ENCODE measurements around the gene NUMBL. TPM values are rescaled to one million over a fixed set of nuclear protein-coding genes. Genes with fewer than 3 reads are reported as not detected.
"Not testable (repeated sequence)": the region's sequence is repeated elsewhere in the genome, so short reads cannot be mapped to it uniquely, and the experiment has no call there.

Gene NUMBL
- total and polyA plus RNA-seq, 4 experiments from 2014 or later = 0.35 to 20.2 (median 8.7) TPM

- Histone ChIP-seq H3K4me3 (ENCODE audit: low read length in 2 of 2) (no peak overlapping the region), H3K27me3 (ENCODE audit: insufficient read depth, low read length) (no peaks in the 10 kb centered on the region), H3K4me1 (ENCODE audit: insufficient read depth, low read length) (peaks cover 6% of the 10 kb centered on the region), H3K9me3 (ENCODE audit: control insufficient read depth in 1 of 2, low read length in 2 of 2) (no peaks in the 10 kb centered on the region), H3K36me3 (ENCODE audit: insufficient read depth, low read length) (no peaks in the 10 kb centered on the region), H3K27ac (ENCODE audit: low read depth, low read length) (no peak overlapping the region)
- intact Hi-C loops (cut with micrococcal nuclease) = no loop called here
- Mint-ChIP-seq H3K4me3 (no peak overlapping the region), H3K4me1 (peaks cover 0 to 5% (median under 1%) of the 10 kb centered on the region in 4 donors), H3K36me3 (no peaks in the 10 kb centered on the region), H3K27me3 (no peaks in the 10 kb centered on the region), H3K27ac (no peak overlapping the region), H3K9me3 (no peaks in the 10 kb centered on the region)
- CTCF ChIA-PET (ENCODE audit: partially characterized antibody) = interaction anchor here (1.2 to 2.4 kb wide), 4 partner anchors 24 to 487 kb away, joined by 3 to 8 read pairs (median 8); no protein-coding TSS in a partner anchor
- POLR2A ChIA-PET (ENCODE audit: partially characterized antibody) = interaction anchor here (0.6 to 0.7 kb wide), 2 partner anchors 12 to 153 kb away, joined by 3 to 5 read pairs; no protein-coding TSS in a partner anchor
- DNase-seq = no peak
Measured at GRCh38 chr19:40658031-40658430, 32.4 kb downstream of the NUMBL start.

- H3K4me3 Mint-ChIP-seq; DNase-seq; CTCF ChIA-PET (ENCODE audit: partially characterized antibody): not testable (repeated sequence)
Measured at GRCh38 chr19:40655684-40656083, 34.8 kb downstream of the NUMBL start.

GRCh38 chr19:40652303-40652702 is 38.1 kb downstream of the NUMBL start:
- H3K27ac ChIP-seq (ENCODE audit: low read depth, low read length); DNase-seq; H3K9me3 Mint-ChIP-seq; H3K4me1 Mint-ChIP-seq; H3K27me3 ChIP-seq (ENCODE audit: insufficient read depth, low read length); POLR2A ChIA-PET (ENCODE audit: partially characterized antibody); H3K4me3 Mint-ChIP-seq; H3K9me3 ChIP-seq (ENCODE audit: control insufficient read depth in 1 of 2, low read length in 2 of 2); H3K27ac Mint-ChIP-seq; H3K36me3 ChIP-seq (ENCODE audit: insufficient read depth, low read length); intact Hi-C loops (cut with micrococcal nuclease); H3K27me3 Mint-ChIP-seq; H3K4me3 ChIP-seq (ENCODE audit: low read length in 2 of 2); H3K4me1 ChIP-seq (ENCODE audit: insufficient read depth, low read length); H3K36me3 Mint-ChIP-seq: not testable (repeated sequence)
- CTCF ChIA-PET (ENCODE audit: partially characterized antibody) = interaction anchor here (0.9 kb wide), 1 partner anchor 11 kb away, joined by 3 read pairs; no protein-coding TSS in a partner anchor

More at GRCh38 chr19:40655684-40656083, 34.8 kb downstream of the NUMBL start:
- H3K27ac ChIP-seq (ENCODE audit: low read depth, low read length); H3K27me3 ChIP-seq (ENCODE audit: insufficient read depth, low read length); H3K4me1 ChIP-seq (ENCODE audit: insufficient read depth, low read length); H3K27me3 Mint-ChIP-seq; H3K4me3 ChIP-seq (ENCODE audit: low read length in 2 of 2); intact Hi-C loops (cut with micrococcal nuclease); H3K9me3 Mint-ChIP-seq; H3K36me3 Mint-ChIP-seq; H3K4me1 Mint-ChIP-seq; H3K36me3 ChIP-seq (ENCODE audit: insufficient read depth, low read length); H3K9me3 ChIP-seq (ENCODE audit: control insufficient read depth in 1 of 2, low read length in 2 of 2); H3K27ac Mint-ChIP-seq; POLR2A ChIA-PET (ENCODE audit: partially characterized antibody): not testable (repeated sequence)

GRCh38 chr19:40650749-40651305 is 39.6 kb downstream of the NUMBL start:
- no peaks in the 10 kb centered on the region for H3K27me3 ChIP-seq (ENCODE audit: insufficient read depth, low read length)
- no peak overlapping the region for H3K4me3 Mint-ChIP-seq
- no peak overlapping the region for H3K27ac ChIP-seq (ENCODE audit: low read depth, low read length)
- intact Hi-C loops (cut with micrococcal nuclease) = no loop called here
- H3K4me3 ChIP-seq (ENCODE audit: low read length in 2 of 2) = no peak overlapping the region
- no peaks in the 10 kb centered on the region for H3K36me3 Mint-ChIP-seq
- no peak for DNase-seq
- CTCF ChIA-PET (ENCODE audit: partially characterized antibody) = interaction anchor here (2.0 kb wide), 1 partner anchor 16 kb away, joined by 8 read pairs; no protein-coding TSS in a partner anchor
- H3K9me3 ChIP-seq (ENCODE audit: control insufficient read depth in 1 of 2, low read length in 2 of 2) = no peaks in the 10 kb centered on the region
- POLR2A ChIA-PET (ENCODE audit: partially characterized antibody) = no interaction called here
- no peaks in the 10 kb centered on the region for H3K36me3 ChIP-seq (ENCODE audit: insufficient read depth, low read length)
- no peaks in the 10 kb centered on the region for H3K9me3 Mint-ChIP-seq
- peaks cover 0 to 7% of the 10 kb centered on the region in 2 donors for H3K27me3 Mint-ChIP-seq
- H3K4me1 ChIP-seq (ENCODE audit: insufficient read depth, low read length) = no peaks in the 10 kb centered on the region
- no peaks in the 10 kb centered on the region for H3K4me1 Mint-ChIP-seq
- H3K27ac Mint-ChIP-seq = no peak overlapping the region

GRCh38 chr19:40649903-40650675 is 40.4 kb downstream of the NUMBL start:
- H3K36me3 Mint-ChIP-seq; H3K36me3 ChIP-seq (ENCODE audit: insufficient read depth, low read length); POLR2A ChIA-PET (ENCODE audit: partially characterized antibody); DNase-seq; H3K27ac Mint-ChIP-seq; H3K9me3 ChIP-seq (ENCODE audit: control insufficient read depth in 1 of 2, low read length in 2 of 2); H3K4me1 Mint-ChIP-seq; H3K27me3 Mint-ChIP-seq; intact Hi-C loops (cut with micrococcal nuclease); H3K27me3 ChIP-seq (ENCODE audit: insufficient read depth, low read length); H3K4me3 Mint-ChIP-seq; H3K4me1 ChIP-seq (ENCODE audit: insufficient read depth, low read length); H3K4me3 ChIP-seq (ENCODE audit: low read length in 2 of 2); H3K27ac ChIP-seq (ENCODE audit: low read depth, low read length); H3K9me3 Mint-ChIP-seq: not testable (repeated sequence)
- CTCF ChIA-PET (ENCODE audit: partially characterized antibody) = interaction anchor here (2.0 kb wide), 1 partner anchor 15 kb away, joined by 8 read pairs; no protein-coding TSS in a partner anchor

GRCh38 chr19:40646743-40647254 is 43.7 kb downstream of the NUMBL start:
- H3K4me3 Mint-ChIP-seq = no peak overlapping the region
- no peak overlapping the region for H3K27ac ChIP-seq (ENCODE audit: low read depth, low read length)
- intact Hi-C loops (cut with micrococcal nuclease) = no loop called here
- no peak overlapping the region for H3K4me3 ChIP-seq (ENCODE audit: low read length in 2 of 2)
- H3K27ac Mint-ChIP-seq = no peak overlapping the region
- no peaks in the 10 kb centered on the region for H3K9me3 Mint-ChIP-seq
- H3K4me1 ChIP-seq (ENCODE audit: insufficient read depth, low read length) = no peaks in the 10 kb centered on the region
- POLR2A ChIA-PET (ENCODE audit: partially characterized antibody) = no interaction called here
- no peaks in the 10 kb centered on the region for H3K27me3 ChIP-seq (ENCODE audit: insufficient read depth, low read length)
- H3K27me3 Mint-ChIP-seq = peaks cover 0 to 11% of the 10 kb centered on the region in 2 donors
- no peak for DNase-seq
- H3K36me3 ChIP-seq (ENCODE audit: insufficient read depth, low read length) = no peaks in the 10 kb centered on the region
- H3K9me3 ChIP-seq (ENCODE audit: control insufficient read depth in 1 of 2, low read length in 2 of 2) = no peaks in the 10 kb centered on the region
- CTCF ChIA-PET (ENCODE audit: partially characterized antibody) = interaction anchor here (0.5 to 2.7 kb wide), 2 partner anchors 12 to 1141 kb away, joined by 3 to 21 read pairs; no protein-coding TSS in a partner anchor
- H3K36me3 Mint-ChIP-seq = no peaks in the 10 kb centered on the region
- H3K4me1 Mint-ChIP-seq = no peaks in the 10 kb centered on the region

- POLR2A ChIA-PET (ENCODE audit: partially characterized antibody) = no interaction called here
- H3K36me3 Mint-ChIP-seq = no peaks in the 10 kb centered on the region
- intact Hi-C loops (cut with micrococcal nuclease) = no loop called here
Measured at GRCh38 chr19:40642757-40643305, 47.6 kb downstream of the NUMBL start.

More at GRCh38 chr19:40642757-40643305, 47.6 kb downstream of the NUMBL start:
- Mint-ChIP-seq H3K9me3 (no peaks in the 10 kb centered on the region), H3K4me3 (no peak overlapping the region), H3K4me1 (peaks cover 0 to 3% (median 2%) of the 10 kb centered on the region in 4 donors), H3K27me3 (peaks cover 2 to 8% of the 10 kb centered on the region in 2 donors), H3K27ac (no peak overlapping the region)
- Histone ChIP-seq H3K27ac (ENCODE audit: low read depth, low read length) (no peak overlapping the region), H3K36me3 (ENCODE audit: insufficient read depth, low read length) (no peaks in the 10 kb centered on the region), H3K4me3 (ENCODE audit: low read length in 2 of 2) (no peak overlapping the region), H3K4me1 (ENCODE audit: insufficient read depth, low read length) (no peaks in the 10 kb centered on the region), H3K27me3 (ENCODE audit: insufficient read depth, low read length) (no peaks in the 10 kb centered on the region), H3K9me3 (ENCODE audit: control insufficient read depth in 1 of 2, low read length in 2 of 2) (no peaks in the 10 kb centered on the region)
- no peak for DNase-seq
- CTCF ChIA-PET (ENCODE audit: partially characterized antibody) = interaction anchor here (0.7 to 2.6 kb wide), 2 partner anchors 8 to 634 kb away, joined by 3 to 15 read pairs; no protein-coding TSS in a partner anchor
